Ishikawa (cell line): ENCODE measurements around the gene ARHGAP20.

Experiments
- CEBPB ChIP-seq: IDR thresholded peaks from 2 replicates; pipeline ENCODE4 v1.6.1; 2012
- CREB1 ChIP-seq: IDR thresholded peaks from 2 replicates; pipeline ENCODE4 v1.6.1; 2012; ENCODE audit warnings: low read depth
- EP300 ChIP-seq: IDR thresholded peaks from 2 replicates; pipeline ENCODE4 v1.6.1; 2012; ENCODE audit warnings: borderline replicate concordance
- FOXM1 ChIP-seq: IDR thresholded peaks from 2 replicates; pipeline ENCODE4 v1.6.1; 2012; ENCODE audit warnings: low read depth, borderline replicate concordance
- NFIC ChIP-seq: IDR thresholded peaks from 2 replicates; pipeline ENCODE4 v1.6.1; 2012
- RAD21 ChIP-seq: IDR thresholded peaks from 2 replicates; pipeline ENCODE4 v1.6.1; 2012; ENCODE audit warnings: low read depth
- TAF1 ChIP-seq: IDR thresholded peaks from 2 replicates; pipeline ENCODE4 v1.6.1; 2012; ENCODE audit warnings: low read depth, mild to moderate bottlenecking
- TEAD4 ChIP-seq: IDR thresholded peaks from 2 replicates; pipeline ENCODE4 v1.6.1; 2012
- YY1 ChIP-seq: IDR thresholded peaks from 2 replicates; pipeline ENCODE4 v1.6.1; 2012; ENCODE audit warnings: low read depth
- TF ChIP-seq, protein P1 (sequence below): IDR thresholded peaks from 2 replicates; pipeline ENCODE4 v1.6.1; 2012
- TF ChIP-seq, protein P2 (sequence below): IDR thresholded peaks from 2 replicates; pipeline ENCODE4 v1.6.1; 2012; ENCODE audit warnings: low read depth, mild to moderate bottlenecking
- TF ChIP-seq, protein P3 (sequence below): IDR thresholded peaks from 2 replicates; pipeline ENCODE4 v1.6.1; 2012

DNA sequence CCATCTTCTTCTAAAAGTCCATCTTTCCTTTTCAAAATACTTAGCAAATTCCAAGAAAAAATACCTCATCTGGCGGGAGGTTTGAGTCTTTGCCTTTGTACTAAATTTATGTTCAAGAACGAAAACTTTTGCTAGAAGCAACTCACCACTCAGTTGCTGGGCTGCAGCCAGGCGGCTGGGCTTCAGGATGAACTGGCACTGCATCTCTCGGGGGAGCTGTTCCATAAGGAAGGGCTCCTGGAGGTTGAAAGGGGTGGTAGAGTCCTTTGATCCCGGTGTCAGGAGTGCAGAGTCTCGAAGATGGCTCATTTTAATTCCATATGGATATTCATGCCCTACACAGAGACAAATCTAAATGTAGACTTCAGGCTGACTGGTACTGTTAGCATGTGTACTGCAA, 105.8 kb downstream of the ARHGAP20 start:
- TF ChIP-seq NFIC, result no peak
- TF ChIP-seq RAD21, result no peak; the same call in 1 of the 2 replicates
- no peak for TF ChIP-seq TAF1
- no peak for TF ChIP-seq CREB1
- TF ChIP-seq, protein P1, sequence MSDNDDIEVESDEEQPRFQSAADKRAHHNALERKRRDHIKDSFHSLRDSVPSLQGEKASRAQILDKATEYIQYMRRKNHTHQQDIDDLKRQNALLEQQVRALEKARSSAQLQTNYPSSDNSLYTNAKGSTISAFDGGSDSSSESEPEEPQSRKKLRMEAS, result no peak
- TF ChIP-seq, protein P2, sequence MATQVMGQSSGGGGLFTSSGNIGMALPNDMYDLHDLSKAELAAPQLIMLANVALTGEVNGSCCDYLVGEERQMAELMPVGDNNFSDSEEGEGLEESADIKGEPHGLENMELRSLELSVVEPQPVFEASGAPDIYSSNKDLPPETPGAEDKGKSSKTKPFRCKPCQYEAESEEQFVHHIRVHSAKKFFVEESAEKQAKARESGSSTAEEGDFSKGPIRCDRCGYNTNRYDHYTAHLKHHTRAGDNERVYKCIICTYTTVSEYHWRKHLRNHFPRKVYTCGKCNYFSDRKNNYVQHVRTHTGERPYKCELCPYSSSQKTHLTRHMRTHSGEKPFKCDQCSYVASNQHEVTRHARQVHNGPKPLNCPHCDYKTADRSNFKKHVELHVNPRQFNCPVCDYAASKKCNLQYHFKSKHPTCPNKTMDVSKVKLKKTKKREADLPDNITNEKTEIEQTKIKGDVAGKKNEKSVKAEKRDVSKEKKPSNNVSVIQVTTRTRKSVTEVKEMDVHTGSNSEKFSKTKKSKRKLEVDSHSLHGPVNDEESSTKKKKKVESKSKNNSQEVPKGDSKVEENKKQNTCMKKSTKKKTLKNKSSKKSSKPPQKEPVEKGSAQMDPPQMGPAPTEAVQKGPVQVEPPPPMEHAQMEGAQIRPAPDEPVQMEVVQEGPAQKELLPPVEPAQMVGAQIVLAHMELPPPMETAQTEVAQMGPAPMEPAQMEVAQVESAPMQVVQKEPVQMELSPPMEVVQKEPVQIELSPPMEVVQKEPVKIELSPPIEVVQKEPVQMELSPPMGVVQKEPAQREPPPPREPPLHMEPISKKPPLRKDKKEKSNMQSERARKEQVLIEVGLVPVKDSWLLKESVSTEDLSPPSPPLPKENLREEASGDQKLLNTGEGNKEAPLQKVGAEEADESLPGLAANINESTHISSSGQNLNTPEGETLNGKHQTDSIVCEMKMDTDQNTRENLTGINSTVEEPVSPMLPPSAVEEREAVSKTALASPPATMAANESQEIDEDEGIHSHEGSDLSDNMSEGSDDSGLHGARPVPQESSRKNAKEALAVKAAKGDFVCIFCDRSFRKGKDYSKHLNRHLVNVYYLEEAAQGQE, result no peak
- no peak for TF ChIP-seq EP300
- TF ChIP-seq TEAD4, result no peak
- TF ChIP-seq, protein P3, sequence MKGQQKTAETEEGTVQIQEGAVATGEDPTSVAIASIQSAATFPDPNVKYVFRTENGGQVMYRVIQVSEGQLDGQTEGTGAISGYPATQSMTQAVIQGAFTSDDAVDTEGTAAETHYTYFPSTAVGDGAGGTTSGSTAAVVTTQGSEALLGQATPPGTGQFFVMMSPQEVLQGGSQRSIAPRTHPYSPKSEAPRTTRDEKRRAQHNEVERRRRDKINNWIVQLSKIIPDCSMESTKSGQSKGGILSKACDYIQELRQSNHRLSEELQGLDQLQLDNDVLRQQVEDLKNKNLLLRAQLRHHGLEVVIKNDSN, result no peak
- TF ChIP-seq CEBPB, result no peak
- no peak for TF ChIP-seq FOXM1
- no peak for TF ChIP-seq YY1
